K562 (cell line): ENCODE data around the gene RAB13. TPM values are rescaled to one million over a fixed set of nuclear protein-coding genes. Genes with fewer than 3 reads are reported as not detected.
A peak's percentile ranks its signal among the peaks of the same experiment; 100 is the strongest.

Source experiments
- EHMT2 ChIP-seq: fragments of 450-650 bp; IDR thresholded peaks from 2 replicates; pipeline ENCODE4 v1.6.1; 2018; ENCODE audit warnings: antibody characterized with exemption
- ETV6 ChIP-seq, 3 experiments: fragments of 150-350 bp in 1 of 3; sonication (generic) in 1 of 3; formaldehyde crosslinking in 1 of 3; IDR thresholded peaks; 2 replicates each; pipeline versions ENCODE4 v1.6.1 to v1.8.0; 2014 to 2022; ENCODE audit warnings: borderline replicate concordance in 2 of 3, low read depth in 2 of 3, antibody characterized with exemption in 1 of 3, low read length in 1 of 3, mild to moderate bottlenecking in 1 of 3, missing genetic modification reagents in 1 of 3
- FIP1L1 ChIP-seq: fragments of 200-400 bp; formaldehyde crosslinking; IDR thresholded peaks from 2 replicates; pipeline ENCODE4 v1.6.1; 2018; ENCODE audit warnings: mild to moderate bottlenecking, low read depth, low read length; ENCODE audit not compliant: poor library complexity, severe bottlenecking
- FUS ChIP-seq: fragments of 200-400 bp; formaldehyde crosslinking; optimal IDR thresholded peaks from 2 replicates; pipeline ENCODE3; 2017; ENCODE audit warnings: low read depth, low read length
- GATAD2A ChIP-seq: fragments of 450-650 bp; IDR thresholded peaks from 2 replicates; pipeline ENCODE4 v1.6.1; 2017
- NUFIP1 ChIP-seq: fragments of 450-650 bp; IDR thresholded peaks from 2 replicates; pipeline ENCODE4 v1.6.1; 2018; ENCODE audit not compliant: partially characterized antibody
- SIRT6 ChIP-seq: IDR thresholded peaks from one replicate; pipeline ENCODE4 v1.6.1; 2012; ENCODE audit warnings: low read depth, mild to moderate bottlenecking, control low read depth, inconsistent platforms, low read length, moderate library complexity
- STAT5A ChIP-seq: IDR thresholded peaks from 2 replicates; pipeline ENCODE4 v1.6.1; 2012; ENCODE audit warnings: low read length, inconsistent platforms, borderline replicate concordance
- VEZF1 ChIP-seq: fragments of 200-800 bp; sonication (Bioruptor generic); IDR thresholded peaks from 2 replicates; pipeline ENCODE4 v1.6.1; 2017; ENCODE audit warnings: missing genetic modification characterization, missing compliant biosample characterization
- ZBTB7A ChIP-seq: IDR thresholded peaks from 2 replicates; pipeline ENCODE4 v1.6.1; 2011; ENCODE audit warnings: low read depth, mild to moderate bottlenecking, low read length, moderate library complexity, borderline replicate concordance; ENCODE audit not compliant: control insufficient read depth
- ZNF639 ChIP-seq, 2 experiments: fragments of 200-800 bp in 1 of 2; sonication (Bioruptor generic) in 1 of 2; sonication (generic) in 1 of 2; formaldehyde crosslinking in 1 of 2; IDR thresholded peaks in 1 of 2; conservative IDR thresholded peaks in 1 of 2; 2 replicates each; pipeline versions ENCODE4 v1.5.0 to v1.6.1; 2016 to 2020; ENCODE audit warnings: missing compliant biosample characterization in 1 of 2, missing genetic modification characterization in 1 of 2, missing genetic modification reagents in 1 of 2
- ZNF780A ChIP-seq: fragments of 250-450 bp; sonication (Bioruptor Pico); IDR thresholded peaks from 2 replicates; pipeline ENCODE4 v1.5.0; 2021; ENCODE audit warnings: mild to moderate bottlenecking
- polyA plus RNA-seq, 8 experiments: library from polyadenylated mRNA; depleted of rRNA in 4 of 8; stranded (reverse) in 5 of 8; unstranded in 3 of 8; fragments of >200 nt; fragmentation: Nextera tagmentation in 2 of 8; fragmentation: Illumina TruSeq in 1 of 8; extraction: Ambion mirVana in 2 of 8; extraction: Trizol in 1 of 8; gene quantifications; 2 replicates each; pipeline versions ENCODE4 v1.2.1 to v1.2.3, GENCODE V29; 2011 to 2014; ENCODE audit warnings: inconsistent platforms in 1 of 8, missing spikeins in 1 of 8
- total RNA-seq, 7 experiments: library from RNA; depleted of rRNA in 6 of 7; stranded (reverse); fragments of >200 nt in 6 of 7; fragmentation: Illumina TruSeq in 2 of 7; extraction: Trizol in 2 of 7; gene quantifications; 2 replicates each; pipeline versions ENCODE4 v1.2.1 to v1.2.3, GENCODE V29; 2011 to 2021; ENCODE audit warnings: low replicate concordance in 1 of 7

The RAB13 gene
- total and polyA plus RNA-seq, 9 of the 15 experiments (the other 6 are each of a cell fraction or from before 2014, with no cell fraction given), result 22.3 to 100 (median 39.8) TPM

GRCh38 chr1:153968408-153968807 is 17.7 kb downstream of the RAB13 start (continued):
- TF ChIP-seq ZBTB7A, result peak; percentile 12; the same call in 1 of the 2 replicates
- TF ChIP-seq VEZF1, result peak; percentile 43; the same call in 1 of the 2 replicates
- no peak for TF ChIP-seq ETV6 (IDR thresholded peaks at IDR 0.05; ENCODE audit: borderline replicate concordance in 1 of 2, low read depth in 2 of 2, low read length in 1 of 2)
- no peak for TF ChIP-seq ETV6 (CRISPR knock-in tag; IDR thresholded peaks at IDR 0.05; ENCODE audit: borderline replicate concordance)
- TF ChIP-seq FIP1L1, result no peak
- no peak for TF ChIP-seq STAT5A
- TF ChIP-seq ZNF639 (CRISPR knock-in tag; conservative IDR thresholded peaks at IDR 0.05 in 1 of 2, IDR thresholded peaks at IDR 0.05 in 1 of 2), result 0 out of 4 replicates have a peak, but pooled peaks of 1 of the 2 experiments have one; percentile 29
- TF ChIP-seq FUS, result no peak
- TF ChIP-seq NUFIP1, result no peak
- 0 out of 2 replicates have a peak, but pooled peaks have one; percentile 23 for TF ChIP-seq GATAD2A
- no peak for TF ChIP-seq SIRT6
- no peak for TF ChIP-seq EHMT2
- no peak for TF ChIP-seq ZNF780A (CRISPR knock-in tag)
